Activated naive CD8-positive, alpha-beta T cell treated with anti-CD3 and anti-CD28 coated beads, Interleukin-2, amount 50 U/mL, for 16 hours (primary cell): ENCODE measurements around the gene FITM2.
"Not testable (repeated sequence)": the region's sequence is repeated elsewhere in the genome, so short reads cannot be mapped to it uniquely, and the experiment has no call there.

Source experiments
- DNase-seq: peaks from one replicate; pipeline ENCODE4 v3.0.0-alpha.2; 2020; ENCODE audit warnings: low read depth, low spot score

The FITM2 gene

GRCh38 chr20:44334306-44334705 is 23.3 kb upstream of the FITM2 start:
- no peak for DNase-seq

DNA sequence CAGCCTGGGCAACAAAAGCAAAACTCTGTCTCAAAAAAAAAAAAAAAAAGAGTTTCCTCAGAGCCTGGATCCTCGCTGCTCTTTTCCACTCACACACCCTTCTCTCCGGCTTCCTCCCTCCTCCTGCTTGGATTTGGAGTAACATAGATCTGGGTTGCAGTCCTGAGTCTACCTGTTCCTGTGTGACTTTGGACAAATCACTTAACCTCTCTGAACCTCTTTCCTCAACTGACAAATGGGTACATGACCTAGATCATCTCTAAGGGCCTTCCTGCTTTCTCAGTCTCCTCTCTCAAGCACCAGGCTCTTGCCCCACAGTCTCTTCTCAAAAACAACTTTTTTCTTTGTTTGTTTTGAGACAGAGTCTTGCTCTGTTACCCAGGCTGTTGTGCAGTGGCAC is 20.2 kb upstream of the FITM2 start:
- no peak for DNase-seq

GRCh38 chr20:44328428-44328827 is 17.4 kb upstream of the FITM2 start:
- no peak for DNase-seq

DNA sequence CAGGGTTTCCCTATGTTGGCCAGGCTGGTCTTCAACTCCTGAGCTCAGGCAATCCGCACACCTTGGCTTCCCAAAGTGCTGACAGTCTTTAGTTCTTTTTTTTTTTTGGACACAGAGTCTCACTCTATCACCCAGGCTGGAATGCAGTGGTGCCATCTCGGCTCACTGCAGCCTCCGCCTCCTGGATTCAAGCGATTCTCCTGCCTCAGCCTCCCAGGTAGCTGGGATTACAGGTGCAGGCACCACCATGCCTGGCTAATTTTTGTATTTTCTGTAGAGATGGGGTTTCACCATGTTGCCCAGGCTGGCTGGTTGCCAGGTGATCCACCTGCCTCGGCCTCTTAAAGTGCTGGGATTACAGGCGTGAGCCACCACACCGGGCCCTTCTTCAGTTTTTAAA is 16.7 kb upstream of the FITM2 start:
- not testable (repeated sequence) for DNase-seq

- no peak for DNase-seq
Observed at GRCh38 chr20:44326391-44327159, 15.6 kb upstream of the FITM2 start.

DNA sequence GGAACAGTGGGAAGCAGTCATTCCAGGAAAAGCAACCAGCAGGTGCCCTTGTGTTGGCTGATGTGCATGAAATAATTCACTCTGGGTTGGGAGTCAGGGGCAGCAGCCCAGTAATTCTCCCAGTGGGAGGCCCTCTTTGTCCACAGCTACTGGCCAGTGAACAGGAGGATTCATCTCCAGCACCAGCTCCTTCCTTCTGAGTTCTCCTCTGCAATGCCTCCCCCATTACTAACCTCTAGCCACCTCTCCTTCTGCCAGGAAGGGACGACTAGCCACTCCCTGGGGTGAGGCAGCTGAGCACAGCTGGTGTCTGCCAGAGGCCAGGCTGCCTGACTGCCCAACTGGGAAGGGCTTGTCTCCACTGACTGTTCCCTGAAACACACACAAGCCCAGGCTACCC is 13.3 kb upstream of the FITM2 start:
- no peak for DNase-seq

- DNase-seq, result no peak
Observed at GRCh38 chr20:44319839-44320422, 8.9 kb upstream of the FITM2 start.

GRCh38 chr20:44314870-44315269 is 3.9 kb upstream of the FITM2 start:
- no peak for DNase-seq

DNA sequence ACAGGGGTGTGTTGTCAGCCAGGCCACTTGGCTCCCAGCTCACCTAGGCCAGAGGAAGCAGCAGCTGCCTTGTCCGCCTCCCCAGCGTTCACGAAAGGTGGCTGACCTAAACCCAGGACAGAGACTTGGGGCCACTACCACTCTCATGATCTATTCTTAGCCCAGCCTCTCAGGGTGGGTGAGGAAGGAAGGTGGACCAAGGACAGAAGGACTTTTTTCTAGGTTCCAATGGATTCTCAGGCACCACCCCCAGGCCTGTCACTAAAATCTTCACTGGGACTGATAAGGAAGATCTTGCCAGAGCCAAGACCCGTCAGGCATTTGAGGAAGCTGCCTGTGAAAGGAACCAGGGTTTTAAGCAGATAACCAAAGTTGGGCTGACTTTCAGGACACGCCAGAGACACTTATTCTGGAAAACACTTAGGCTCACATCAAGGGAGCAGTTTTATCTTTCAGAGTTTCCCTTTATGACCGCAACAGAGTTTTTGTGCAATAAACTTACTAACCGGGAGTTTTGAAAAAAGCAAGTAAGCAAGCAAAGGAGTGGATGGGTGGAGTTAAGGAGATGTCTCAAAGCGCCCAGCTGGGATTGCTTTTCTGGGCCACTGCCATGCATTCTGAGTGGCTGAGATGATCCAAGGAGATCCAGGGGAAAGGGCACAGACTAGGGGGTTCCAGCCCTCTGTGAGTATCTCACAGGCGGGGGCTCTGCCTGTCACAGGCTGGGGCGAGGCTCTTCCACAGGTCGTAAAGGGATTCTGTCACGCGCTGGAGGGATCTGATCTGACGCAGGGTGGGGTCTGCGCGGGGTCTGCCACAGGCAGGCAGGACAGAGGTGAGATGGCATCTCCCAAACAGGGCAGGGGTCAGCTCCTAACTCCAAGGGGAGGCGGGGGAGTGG is 989 bp downstream of the FITM2 start:
- no peak for DNase-seq

- DNase-seq, result no peak
Observed at GRCh38 chr20:44306927-44307326, 4.1 kb downstream of the FITM2 start.

- no peak for DNase-seq
Observed at GRCh38 chr20:44304383-44304782, 6.6 kb downstream of the FITM2 start.

DNA sequence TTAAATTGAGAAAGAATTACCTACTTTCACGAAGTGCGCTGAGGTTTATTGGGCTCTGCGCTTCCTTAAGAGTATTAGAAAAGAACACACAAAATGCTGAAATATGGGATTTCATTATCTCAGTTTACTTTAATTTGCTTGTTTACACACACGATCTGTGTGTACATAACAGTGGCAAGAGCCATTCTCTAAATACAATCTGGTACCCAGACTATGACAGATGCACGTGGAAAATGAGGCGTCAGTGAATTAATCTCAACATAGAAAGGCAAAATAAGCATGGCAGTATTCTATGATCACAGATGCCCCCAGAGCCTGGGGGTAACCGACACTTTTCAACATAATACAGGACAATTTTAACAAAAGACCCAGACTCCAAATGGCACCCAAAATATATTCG is 8.3 kb downstream of the FITM2 start:
- DNase-seq, result no peak

- no peak for DNase-seq
Observed at GRCh38 chr20:44302026-44302669, 8.9 kb downstream of the FITM2 start.

- no peak for DNase-seq
Observed at GRCh38 chr20:44301285-44301684, 9.7 kb downstream of the FITM2 start.

GRCh38 chr20:44299011-44299535 is 11.9 kb downstream of the FITM2 start:
- not testable (repeated sequence) for DNase-seq

- no peak for DNase-seq
Observed at GRCh38 chr20:44297721-44298120, 13.3 kb downstream of the FITM2 start.

DNA sequence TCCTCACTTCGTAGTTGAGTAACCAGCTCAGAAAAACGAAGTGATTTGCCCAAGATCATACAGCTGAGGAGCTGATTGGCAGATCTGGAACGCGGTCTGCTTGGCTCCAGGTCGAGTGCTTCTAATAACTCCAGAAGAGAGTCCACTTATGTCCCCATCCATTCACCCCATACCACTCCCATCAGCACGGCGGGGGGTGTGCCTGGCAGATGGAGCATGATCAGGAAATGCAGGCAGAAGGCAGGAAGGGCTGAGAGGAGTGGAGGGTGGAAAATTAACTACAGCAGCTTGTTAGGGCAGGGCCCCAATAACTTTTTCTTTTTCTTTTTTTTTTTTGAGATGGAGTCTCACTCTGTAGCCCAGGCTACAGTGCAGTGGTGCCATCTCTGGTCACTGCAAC is 15.0 kb downstream of the FITM2 start:
- no peak for DNase-seq

GRCh38 chr20:44291754-44292153 is 19.2 kb downstream of the FITM2 start:
- no peak for DNase-seq

GRCh38 chr20:44288252-44288651 is 22.8 kb downstream of the FITM2 start:
- no peak for DNase-seq

- DNase-seq, result no peak
Observed at GRCh38 chr20:44287272-44288097, 23.5 kb downstream of the FITM2 start.

- DNase-seq, result no peak
Observed at GRCh38 chr20:44284032-44284431, 27.0 kb downstream of the FITM2 start.
